Neural progenitor cell (in vitro differentiated cells): ENCODE data around the gene MPZL3.

Source experiments
- EZH2 ChIP-seq: fragments of 200-600 bp; sonication (generic); IDR thresholded peaks from 2 replicates; pipeline ENCODE4 v1.6.1; 2017; ENCODE audit warnings: antibody characterized with exemption, mild to moderate bottlenecking, moderate library complexity
- TF ChIP-seq, protein P1 (sequence below): fragments of 200-600 bp; sonication (generic); IDR thresholded peaks from 2 replicates; pipeline ENCODE4 v1.5.1; 2017; ENCODE audit warnings: antibody characterized with exemption, mild to moderate bottlenecking

DNA sequence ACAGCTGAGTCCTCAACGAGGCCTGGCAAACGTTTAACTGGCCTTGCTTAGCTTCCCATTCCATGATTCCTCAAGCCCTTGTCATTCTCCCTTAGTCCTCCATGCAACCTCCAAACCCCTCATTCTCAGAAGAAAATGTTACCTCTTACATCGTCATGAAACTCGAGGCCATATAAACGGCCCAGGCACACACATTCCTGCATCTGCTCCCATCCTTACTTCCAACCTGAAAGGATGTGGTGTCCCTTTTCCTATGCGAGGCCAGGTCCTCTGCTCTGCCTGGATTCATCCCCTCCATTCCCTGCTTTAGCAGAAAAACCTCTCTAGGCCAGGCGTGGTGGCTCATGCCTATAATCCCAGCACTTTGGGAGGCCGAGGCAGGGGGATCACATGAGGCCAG, 9.0 kb downstream of the MPZL3 start:
- TF ChIP-seq EZH2 = no peak
- TF ChIP-seq, protein P1, sequence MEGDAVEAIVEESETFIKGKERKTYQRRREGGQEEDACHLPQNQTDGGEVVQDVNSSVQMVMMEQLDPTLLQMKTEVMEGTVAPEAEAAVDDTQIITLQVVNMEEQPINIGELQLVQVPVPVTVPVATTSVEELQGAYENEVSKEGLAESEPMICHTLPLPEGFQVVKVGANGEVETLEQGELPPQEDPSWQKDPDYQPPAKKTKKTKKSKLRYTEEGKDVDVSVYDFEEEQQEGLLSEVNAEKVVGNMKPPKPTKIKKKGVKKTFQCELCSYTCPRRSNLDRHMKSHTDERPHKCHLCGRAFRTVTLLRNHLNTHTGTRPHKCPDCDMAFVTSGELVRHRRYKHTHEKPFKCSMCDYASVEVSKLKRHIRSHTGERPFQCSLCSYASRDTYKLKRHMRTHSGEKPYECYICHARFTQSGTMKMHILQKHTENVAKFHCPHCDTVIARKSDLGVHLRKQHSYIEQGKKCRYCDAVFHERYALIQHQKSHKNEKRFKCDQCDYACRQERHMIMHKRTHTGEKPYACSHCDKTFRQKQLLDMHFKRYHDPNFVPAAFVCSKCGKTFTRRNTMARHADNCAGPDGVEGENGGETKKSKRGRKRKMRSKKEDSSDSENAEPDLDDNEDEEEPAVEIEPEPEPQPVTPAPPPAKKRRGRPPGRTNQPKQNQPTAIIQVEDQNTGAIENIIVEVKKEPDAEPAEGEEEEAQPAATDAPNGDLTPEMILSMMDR = no peak
